Right cardiac atrium (tissue), 5 donors: ENCODE results near the gene KCNJ10. TPM values are rescaled to one million over a fixed set of nuclear protein-coding genes. Genes with fewer than 3 reads are reported as not detected.
A peak's percentile ranks its signal among the peaks of the same experiment; 100 is the strongest.

Experiments
- ATAC-seq, 2 donors: fragments of 200-7000 bp; cut with Tn5 transposase; one replicate each; pipeline versions ENCODE4 v1.8.0 to v1.9.1; 2020; ENCODE audit warnings: moderate library complexity in 2 of 2, mild to moderate bottlenecking in 1 of 2
- DNase-seq, 3 donors: peaks; one replicate each; pipeline ENCODE4 v3.0.0-alpha.2; 2020
- H3K27ac ChIP-seq: one replicate; pipeline ENCODE4 v1.5.1; 2013; ENCODE audit warnings: mild to moderate bottlenecking, low read length, control low read depth, moderate library complexity
- H3K27me3 ChIP-seq: one replicate; pipeline ENCODE4 v1.6.1; 2013; ENCODE audit not compliant: control insufficient read depth, insufficient read depth
- H3K4me1 ChIP-seq: one replicate; pipeline ENCODE4 v1.6.1; 2013; ENCODE audit warnings: low read length; ENCODE audit not compliant: control insufficient read depth, insufficient read depth
- H3K4me3 ChIP-seq: one replicate; pipeline ENCODE4 v1.5.1; 2013; ENCODE audit warnings: low read length, control low read depth
- H3K9me3 ChIP-seq: one replicate; pipeline ENCODE4 v1.6.1; 2013; ENCODE audit warnings: low read length; ENCODE audit not compliant: control insufficient read depth
- WGBS: extraction: QIAGEN DNeasy Blood & Tissue Kit; methylation state at CpG from one replicate; pipeline ENCODE4 v1.1.7; 2013; 5-methylcytosine and 5-hydroxymethylcytosine counted together
- intact Hi-C, 4 donors: fragments of 100-400 bp; cut with DNase I; formaldehyde crosslinking; loops; one replicate each; pipeline versions ENCODE4 v1.11.0 to v1.14.0; 2022 to 2023
- polyA plus RNA-seq: library from polyadenylated mRNA; stranded (reverse); fragments of 200-250 nt; gene quantifications from one replicate; pipeline ENCODE4 v1.2.3, GENCODE V29; 2013
- total RNA-seq, 4 donors: library from RNA; stranded (reverse); fragmentation: NEBNext Ultra II Directional; extraction: Animal tissue kit (Norgen Biotek cat#: 25700); gene quantifications; one replicate each; pipeline ENCODE4 v1.2.1, GENCODE V29; 2021
- donor health status: healthy with polysubstance abuse.
- donor health status: DM: no; HTN: yes; CAD: no.
- donor health status: DM: no; HTN: no; CAD: no.
- donor health status: DM: no; HTN: yes; CAD: no; lungs with severe emphysema.
- donor health status: DM: yes; HTN: yes; CAD: no.

The KCNJ10 gene
- total and polyA plus RNA-seq, 5 donors = 0.11 to 0.31 (median 0.18) TPM

DNA sequence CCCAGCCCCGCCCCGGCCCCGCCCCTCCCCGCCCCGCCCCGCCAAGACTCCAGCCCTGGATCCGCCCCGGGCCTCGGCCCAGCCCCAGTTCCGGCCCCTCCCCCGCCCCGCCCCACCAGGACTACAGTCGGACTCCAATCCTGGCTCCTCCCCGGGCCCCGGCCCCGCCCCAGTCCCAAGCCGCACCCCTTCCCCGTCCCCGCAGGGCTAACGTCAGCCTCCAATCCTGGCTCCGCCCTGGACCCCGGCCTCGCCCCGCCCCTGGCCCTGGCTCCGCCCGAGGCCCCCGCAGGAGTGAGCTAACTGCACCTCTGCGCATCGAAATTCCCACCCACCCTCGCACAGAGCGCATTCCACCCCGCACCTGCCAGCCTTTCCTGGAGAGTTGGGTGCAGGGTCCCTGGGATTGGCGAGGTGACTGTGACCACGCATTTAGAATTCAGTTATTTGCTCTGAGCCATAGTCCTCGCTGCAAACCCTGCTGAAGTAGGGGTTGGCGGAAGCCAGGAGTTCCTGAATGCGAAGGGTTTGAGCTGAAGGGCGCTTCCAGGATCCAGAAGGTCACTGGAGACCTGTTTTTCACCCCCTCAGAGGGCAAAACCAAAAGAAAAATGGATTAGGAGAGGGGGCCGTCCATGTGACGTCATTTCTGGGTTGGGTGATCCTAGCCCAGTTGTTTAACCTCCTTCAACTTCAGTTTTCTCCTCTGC, 29.0 kb upstream of the KCNJ10 start:
- 5% methylated on average over 40 of the region's 40 CpGs for WGBS
- intact Hi-C loops = loop anchor here in 1 of 4 donors (10.0 kb wide), 1 partner anchor 276 kb away; no protein-coding TSS in a partner anchor

DNA sequence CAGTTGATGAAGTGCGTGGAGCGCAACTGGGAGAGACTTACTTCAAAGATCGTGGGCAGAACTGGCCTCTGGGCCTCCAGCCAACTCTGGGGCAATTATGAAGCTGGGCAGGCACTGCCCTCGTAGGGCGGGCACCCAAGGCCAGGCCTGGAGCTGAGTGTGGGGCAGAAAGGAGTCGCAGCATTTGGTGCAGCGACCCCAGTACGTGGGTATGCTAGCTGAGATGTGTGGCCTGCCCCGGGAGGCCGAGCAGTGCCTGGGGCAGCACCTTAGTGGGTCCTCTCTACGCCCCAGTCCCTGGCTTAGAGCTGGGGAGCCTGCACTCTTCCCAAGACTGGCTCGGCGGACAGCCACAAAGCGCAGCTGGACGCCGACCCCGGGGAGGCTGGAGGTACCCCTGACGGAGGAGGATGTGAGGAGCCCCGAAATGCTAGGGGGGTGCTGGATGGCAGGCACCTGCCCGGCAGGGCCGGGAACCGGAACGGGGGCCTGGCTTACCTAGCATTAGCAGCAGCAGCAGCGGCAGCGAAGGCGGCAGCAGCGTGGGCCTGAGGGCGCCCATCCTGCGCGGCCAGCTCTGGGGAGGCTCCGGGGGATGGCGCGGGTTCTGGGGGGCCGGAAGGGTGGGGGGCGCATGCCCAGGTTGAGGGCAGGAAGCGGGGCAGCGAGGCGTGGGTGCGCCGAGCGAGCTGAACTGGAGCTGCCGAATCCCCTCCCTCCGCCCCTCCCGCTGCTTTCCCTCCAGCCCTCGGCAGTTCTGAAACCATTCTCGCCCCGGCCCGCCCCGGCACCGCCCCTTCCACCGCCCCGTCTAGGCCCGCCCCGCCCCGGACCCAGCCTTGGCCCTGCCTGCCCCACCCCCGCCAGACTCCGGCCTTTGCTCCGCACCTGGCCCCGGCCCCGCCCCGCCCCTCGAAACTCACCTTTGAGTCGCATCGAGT, 28.2 kb upstream of the KCNJ10 start, which contains the start of gene IGSF8:
TSS of gene IGSF8 (minus strand) at position 709 of the 941 bp plus-strand sequence. CDS start at position 562, 147 bp downstream.
- peak within 1 kb of the TSS; percentile 69 for H3K4me3 ChIP-seq
- H3K27ac ChIP-seq = peak within 1 kb of the TSS; percentile 92
- peak; percentile 80 for ATAC-seq
- H3K9me3 ChIP-seq = no peaks in the 10 kb centered on the region
- peaks cover 2% of the 10 kb centered on the region for H3K4me1 ChIP-seq
- intact Hi-C loops = loop anchor here in 1 of 4 donors (10.0 kb wide), 1 partner anchor 277 kb away; no protein-coding TSS in a partner anchor
- WGBS = 3% methylated on average over 63 of the region's 64 CpGs
- DNase-seq = peak; percentile 93 to 97 (median 97)
- no peaks in the 10 kb centered on the region for H3K27me3 ChIP-seq

More for the DNA sequence above, 29.0 kb upstream of the KCNJ10 start:
- Histone ChIP-seq H3K4me3 (peak overlapping the region; percentile 69), H3K9me3 (no peaks in the 10 kb centered on the region), H3K4me1 (peaks cover 2% of the 10 kb centered on the region), H3K27me3 (no peaks in the 10 kb centered on the region), H3K27ac (peak overlapping the region; percentile 92)
- ATAC-seq (peak; percentile 92), DNase-seq (peak; percentile 98 to 100 (median 99))

DNA sequence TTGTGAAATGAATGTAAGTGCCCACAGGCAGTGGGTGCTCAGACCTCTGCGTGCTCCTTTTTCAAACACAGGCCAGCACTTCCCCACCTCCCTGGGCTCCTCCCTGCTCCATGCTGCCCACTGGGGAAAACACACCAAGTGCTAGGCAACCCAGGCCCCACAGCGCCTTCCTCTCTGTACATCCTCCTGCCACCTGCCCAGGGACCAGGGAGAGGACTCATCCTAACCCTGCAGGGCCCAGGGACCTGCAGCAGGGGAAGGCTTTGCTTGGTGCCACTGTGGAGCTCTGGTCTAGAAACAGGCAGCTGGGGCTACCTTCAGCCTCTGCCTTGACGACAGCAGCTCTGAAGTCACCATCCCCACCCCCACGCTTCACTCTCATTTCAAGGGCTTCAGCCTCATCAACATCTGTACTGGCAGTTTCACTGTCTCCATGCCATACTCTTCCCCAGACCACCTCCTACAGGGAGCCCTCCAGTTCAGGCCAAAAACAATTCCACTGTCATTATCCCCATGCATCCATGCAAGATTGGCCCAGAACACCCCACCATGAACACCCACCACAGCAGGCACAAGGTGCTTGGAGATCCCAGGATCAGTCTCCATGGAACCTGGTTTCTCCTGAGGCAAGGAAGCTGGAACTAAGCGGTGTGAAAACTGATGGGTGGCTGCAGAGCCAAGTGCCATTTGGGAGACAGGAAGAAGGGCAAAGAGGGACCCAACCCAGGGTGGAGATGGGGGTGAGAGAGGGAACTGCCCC, 27.4 kb upstream of the KCNJ10 start:
- intact Hi-C loops = loop anchor here in 1 of 4 donors (10.0 kb wide), 1 partner anchor 277 kb away; no protein-coding TSS in a partner anchor
- Histone ChIP-seq H3K9me3 (no peaks in the 10 kb centered on the region), H3K27ac (no peak overlapping the region), H3K27me3 (no peaks in the 10 kb centered on the region), H3K4me1 (peaks cover 2% of the 10 kb centered on the region), H3K4me3 (peak overlapping the region; percentile 69)
- WGBS = 74% methylated on average over 5 of the region's 5 CpGs
- ATAC-seq = no peak
- peak in 1 of 3 donors; percentile 52 for DNase-seq

DNA sequence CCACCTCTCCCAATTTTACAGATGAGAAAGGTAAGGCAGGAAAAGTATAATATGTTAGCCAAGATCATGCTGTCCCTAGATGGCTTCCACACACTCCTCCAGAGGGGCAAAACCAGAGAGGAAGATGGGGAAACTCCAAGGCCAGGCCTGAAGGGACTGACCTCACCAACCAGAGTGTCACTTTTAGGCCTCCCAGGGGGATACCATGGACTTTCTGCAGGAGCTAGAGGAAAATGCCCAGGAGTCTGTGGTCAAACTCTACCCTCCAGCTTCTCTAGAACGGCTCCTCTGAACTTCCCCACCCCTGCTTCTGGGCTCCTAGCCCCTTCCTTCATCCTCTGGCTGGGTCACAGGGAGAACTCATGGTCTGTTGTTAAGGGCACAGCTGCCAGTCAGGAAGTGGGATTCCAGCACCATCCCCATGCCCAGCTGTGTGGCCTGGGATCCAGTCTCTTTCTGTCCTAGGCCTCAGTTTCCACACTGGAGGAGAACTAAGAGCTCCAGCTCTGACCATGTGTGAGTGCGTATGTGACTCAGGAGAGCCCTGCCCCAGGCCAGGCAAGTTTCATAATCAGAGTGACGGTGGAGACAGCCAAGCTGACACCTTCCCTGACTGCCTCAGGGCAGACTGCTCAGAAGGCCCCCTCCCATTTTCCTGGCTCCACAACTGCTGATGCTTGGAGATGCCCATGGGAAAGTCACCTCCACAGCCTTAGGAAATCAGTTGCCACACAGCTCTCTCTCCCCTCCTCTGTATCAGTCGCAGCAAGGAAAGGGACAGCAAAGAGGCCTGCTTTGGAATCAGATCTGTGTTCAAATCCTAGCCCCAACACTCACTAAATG, 26.5 kb upstream of the KCNJ10 start:
- WGBS = 54% methylated on average over 4 of the region's 4 CpGs
- Histone ChIP-seq H3K4me1 (peaks cover 2% of the 10 kb centered on the region), H3K9me3 (no peaks in the 10 kb centered on the region), H3K27ac (no peak overlapping the region), H3K4me3 (no peak overlapping the region), H3K27me3 (no peaks in the 10 kb centered on the region)
- intact Hi-C loops = loop anchor here in 1 of 4 donors (10.0 kb wide), 1 partner anchor 278 kb away; no protein-coding TSS in a partner anchor
- peak; percentile 60 to 72 (median 64) for DNase-seq
- ATAC-seq = peak in 1 of 2 donors; percentile 4

DNA sequence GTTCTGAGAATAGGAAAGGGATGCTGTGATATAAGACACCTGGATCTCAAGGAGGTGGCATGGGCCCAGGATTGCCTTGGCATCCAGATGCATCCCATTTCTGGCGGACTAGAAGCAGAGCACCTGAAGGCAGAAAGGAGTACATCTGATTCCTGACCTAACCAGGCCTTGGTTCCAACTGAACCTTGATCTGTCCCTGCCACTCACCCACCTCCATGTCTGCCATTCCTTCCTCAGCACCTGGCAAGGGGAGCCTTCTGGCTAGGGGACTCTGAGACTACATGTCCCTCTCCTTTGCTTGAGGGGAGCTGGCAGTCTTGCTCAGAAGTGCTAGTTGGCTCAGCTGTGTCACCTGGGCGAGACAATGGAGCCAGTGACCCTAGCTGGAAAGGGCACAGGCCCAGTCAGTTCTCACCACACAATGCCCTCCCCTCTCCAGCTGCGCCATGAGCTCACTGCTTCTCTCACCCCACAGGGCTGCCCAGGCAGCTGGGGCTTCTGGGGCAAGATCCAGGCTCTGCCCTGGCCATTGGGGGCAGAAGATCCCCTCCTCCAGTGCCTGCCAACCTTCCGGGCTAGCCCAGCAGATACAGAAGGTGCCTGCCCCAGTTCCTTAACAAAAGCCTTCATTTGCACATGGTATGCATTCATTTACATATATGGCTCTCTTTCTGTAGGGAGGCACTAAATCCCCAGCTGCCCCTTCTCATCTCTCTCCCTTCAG, 25.6 kb upstream of the KCNJ10 start:
- Histone ChIP-seq H3K4me3 (no peak overlapping the region), H3K27ac (no peak overlapping the region), H3K4me1 (peaks cover 2% of the 10 kb centered on the region), H3K27me3 (no peaks in the 10 kb centered on the region), H3K9me3 (no peaks in the 10 kb centered on the region)
- DNase-seq (no peak), ATAC-seq (no peak)
- intact Hi-C loops = loop anchor here in 1 of 4 donors (10.0 kb wide), 1 partner anchor 279 kb away; no protein-coding TSS in a partner anchor
- WGBS = 94% methylated on average over 4 of the region's 4 CpGs

DNA sequence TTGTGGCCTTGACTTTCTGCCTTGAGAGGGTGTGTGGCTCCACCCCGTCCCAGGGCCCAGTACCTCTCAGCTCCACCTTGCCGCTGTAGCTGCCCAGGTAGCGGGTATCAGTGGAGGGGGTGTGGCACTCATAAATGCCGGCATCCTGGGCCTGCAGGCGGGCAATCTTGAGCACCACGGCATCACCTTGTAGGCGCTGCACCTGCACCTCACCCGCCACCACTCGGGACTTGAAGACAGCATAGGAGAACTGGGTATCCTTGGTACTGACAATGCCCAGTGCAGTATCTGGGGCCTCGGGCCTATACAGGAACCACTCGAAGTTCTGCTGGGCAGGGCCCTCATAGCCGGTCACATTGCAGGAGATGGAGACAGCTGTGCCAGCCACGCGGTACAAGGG, 24.8 kb upstream of the KCNJ10 start:
- Histone ChIP-seq H3K27me3 (no peaks in the 10 kb centered on the region), H3K27ac (no peak overlapping the region), H3K4me3 (no peak overlapping the region), H3K9me3 (no peaks in the 10 kb centered on the region), H3K4me1 (peaks cover 2% of the 10 kb centered on the region)
- 95% methylated on average over 14 of the region's 14 CpGs for WGBS
- intact Hi-C loops = loop anchor here in 1 of 4 donors (10.0 kb wide), 1 partner anchor 280 kb away; no protein-coding TSS in a partner anchor
- ATAC-seq (no peak), DNase-seq (no peak)

DNA sequence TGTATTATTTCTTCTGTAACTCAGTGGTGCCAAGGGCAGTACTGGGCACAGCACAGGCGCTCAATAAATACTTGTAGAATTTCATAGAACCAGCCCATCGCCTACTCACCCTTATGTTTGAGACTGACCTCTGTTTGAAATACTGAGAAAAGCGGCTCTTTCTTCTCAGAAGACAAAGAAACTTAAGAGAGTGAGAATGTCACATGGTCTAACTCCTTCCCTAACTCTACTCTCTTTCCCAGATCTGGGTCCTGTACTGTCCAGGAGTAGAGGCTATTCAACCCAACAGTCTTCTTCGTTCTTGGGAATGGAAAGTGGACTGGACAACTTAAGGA, 24.3 kb upstream of the KCNJ10 start:
- intact Hi-C loops = loop anchor here in 1 of 4 donors (10.0 kb wide), 1 partner anchor 281 kb away; no protein-coding TSS in a partner anchor
- ATAC-seq = no peak

DNA sequence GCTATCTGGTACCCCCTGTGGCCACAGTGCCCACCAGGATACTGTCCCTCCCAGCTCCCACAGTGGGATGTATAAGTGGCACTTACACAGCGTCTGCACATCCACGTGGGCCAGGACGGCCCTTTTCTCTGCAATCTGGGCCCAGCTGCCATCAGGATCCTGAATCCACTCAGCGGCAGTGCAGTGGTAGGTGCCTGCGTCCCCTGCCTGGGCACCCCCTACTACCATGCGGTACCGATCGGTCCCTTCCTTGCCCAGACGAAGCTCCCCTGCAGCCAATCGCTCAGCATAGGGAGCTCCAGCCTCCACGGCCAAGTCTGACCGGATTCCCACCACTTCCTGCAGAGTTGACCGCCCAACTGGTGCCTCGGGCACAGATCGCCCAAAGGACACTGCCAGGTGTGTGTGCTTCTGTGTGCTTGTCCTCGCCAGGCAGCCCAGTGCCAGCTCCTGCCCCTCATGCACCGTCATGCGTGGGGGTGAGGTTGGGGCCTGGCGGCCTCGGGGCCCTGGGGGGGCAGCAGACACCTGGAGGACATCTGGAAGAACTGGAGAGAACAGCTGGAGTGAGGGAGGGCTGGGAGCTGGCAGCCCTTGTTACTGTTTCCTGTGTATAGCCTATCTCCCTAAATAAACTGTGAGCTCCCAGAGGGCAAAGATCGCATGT, 23.8 kb upstream of the KCNJ10 start:
- intact Hi-C loops = loop anchor here in 1 of 4 donors (10.0 kb wide), 1 partner anchor 281 kb away; no protein-coding TSS in a partner anchor
- Histone ChIP-seq H3K27ac (no peak overlapping the region), H3K27me3 (no peaks in the 10 kb centered on the region), H3K4me1 (peaks cover 2% of the 10 kb centered on the region), H3K4me3 (no peak overlapping the region), H3K9me3 (no peaks in the 10 kb centered on the region)
- ATAC-seq = no peak
- DNase-seq = no peak
- 87% methylated on average over 21 of the region's 21 CpGs for WGBS

More for the DNA sequence above, 24.3 kb upstream of the KCNJ10 start:
- Histone ChIP-seq H3K4me3 (no peak overlapping the region), H3K4me1 (peaks cover 2% of the 10 kb centered on the region), H3K27me3 (no peaks in the 10 kb centered on the region), H3K27ac (no peak overlapping the region), H3K9me3 (no peaks in the 10 kb centered on the region)
- no peak for DNase-seq
- 83% methylated on average over 4 of the region's 4 CpGs for WGBS

DNA sequence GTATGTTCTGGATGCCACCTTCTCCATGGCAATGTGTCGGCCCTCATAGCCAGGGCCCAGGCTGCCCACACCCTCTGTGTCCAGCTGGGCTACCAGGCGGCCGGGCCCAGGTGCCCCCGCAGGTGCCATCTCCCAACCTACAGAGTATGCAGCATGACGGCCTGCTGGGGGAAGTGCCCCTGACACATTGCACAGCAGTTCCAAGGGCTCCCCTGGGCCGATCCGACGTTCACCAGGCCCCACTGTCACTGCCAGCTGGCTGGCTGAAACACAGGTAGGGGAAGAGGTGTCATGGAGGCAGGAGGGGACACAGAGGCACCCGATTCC, 23.1 kb upstream of the KCNJ10 start:
- H3K27ac ChIP-seq = no peak overlapping the region
- no peaks in the 10 kb centered on the region for H3K9me3 ChIP-seq
- H3K4me3 ChIP-seq = no peak overlapping the region
- H3K27me3 ChIP-seq = no peaks in the 10 kb centered on the region
- DNase-seq (no peak), ATAC-seq (no peak)
- peaks cover 2% of the 10 kb centered on the region for H3K4me1 ChIP-seq
- intact Hi-C loops = loop anchor here in 1 of 4 donors (10.0 kb wide), 1 partner anchor 282 kb away; no protein-coding TSS in a partner anchor
- 79% methylated on average over 9 of the region's 9 CpGs for WGBS
